GM12801 (cell line): ENCODE data around the gene PRKD2.

ENCODE experiments used
- CTCF ChIP-seq: IDR thresholded peaks from one replicate; pipeline ENCODE4 v1.5.1; 2011; ENCODE audit warnings: control low read depth; ENCODE audit not compliant: insufficient read length; ENCODE audit errors: extremely low read depth

The PRKD2 gene

GRCh38 chr19:46726551-46726950 lies 9.6 kb upstream of the PRKD2 start:
- no peak for TF ChIP-seq CTCF

GRCh38 chr19:46725859-46726393 lies 9.0 kb upstream of the PRKD2 start:
- no peak for TF ChIP-seq CTCF

- TF ChIP-seq CTCF: no peak
These were observed 8.3 kb upstream of the PRKD2 start for GRCh38 chr19:46725036-46725820.

- no peak for TF ChIP-seq CTCF
These were observed 7.6 kb upstream of the PRKD2 start for GRCh38 chr19:46724468-46724867.

- TF ChIP-seq CTCF: no peak
These were observed 6.6 kb upstream of the PRKD2 start for GRCh38 chr19:46723471-46723870.

- TF ChIP-seq CTCF: no peak
These were observed 6.1 kb upstream of the PRKD2 start for GRCh38 chr19:46723023-46723461.

- no peak for TF ChIP-seq CTCF
These were observed 5.6 kb upstream of the PRKD2 start for GRCh38 chr19:46722421-46723022.
